Testis (tissue), 2 donors: ENCODE data around the gene PLD1.
A peak's percentile ranks its signal among the peaks of the same experiment; 100 is the strongest.

Source experiments
- CTCF ChIP-seq, 3 experiments: fragments of 450-650 bp in 2 of 3; fragments of 200-600 bp in 1 of 3; sonication (generic) in 1 of 3; IDR thresholded peaks; one replicate each; pipeline ENCODE4 v1.5.1; 2016 to 2019; ENCODE audit warnings: antibody characterized with exemption in 3 of 3, mild to moderate bottlenecking in 2 of 3, moderate library complexity in 1 of 3
- POLR2A ChIP-seq: fragments of 450-650 bp; IDR thresholded peaks from one replicate; pipeline ENCODE4 v1.6.1; 2017; ENCODE audit warnings: antibody characterized with exemption, mild to moderate bottlenecking, moderate library complexity

- TF ChIP-seq CTCF (IDR thresholded peaks at IDR 0.05) (peak in 2 of 3 experiments; percentile 12 to 39), POLR2A (no peak)
Measured at GRCh38 chr3:171704002-171704401, 106.3 kb downstream of the PLD1 start.
